HL-60 (cell line): ENCODE data around the gene NEDD4.
"Not testable (repeated sequence)": the region's sequence is repeated elsewhere in the genome, so short reads cannot be mapped to it uniquely, and the experiment has no call there.

Experiments
- DNase-seq, 2 experiments: peaks; one replicate each; pipeline ENCODE4 v3.0.0-alpha.2; 2010 to 2020; ENCODE audit warnings: low read depth in 1 of 2, low spot score in 1 of 2
- H3K27ac ChIP-seq: fragments of 250-450 bp; sonication (Bioruptor Pico); replicated peaks from 2 replicates; pipeline ENCODE4 v1.5.1; 2020; ENCODE audit warnings: mild to moderate bottlenecking, moderate library complexity
- H3K27me3 ChIP-seq: fragments of 250-450 bp; sonication (Bioruptor Pico); 2 replicates; pipeline ENCODE4 v1.5.1; 2021; ENCODE audit warnings: mild to moderate bottlenecking, moderate library complexity; ENCODE audit not compliant: insufficient read depth, poor library complexity, severe bottlenecking
- H3K4me3 ChIP-seq: replicated peaks from 2 replicates; pipeline ENCODE4 v1.5.1; 2011; ENCODE audit warnings: mild to moderate bottlenecking, control low read depth, low read length; ENCODE audit not compliant: insufficient read depth
- CTCF ChIP-seq: IDR thresholded peaks from one replicate; pipeline ENCODE4 v1.5.1; 2011; ENCODE audit warnings: low read length, control low read depth, inconsistent platforms; ENCODE audit not compliant: insufficient read depth
- GABPA ChIP-seq: IDR thresholded peaks from 2 replicates; pipeline ENCODE4 v1.6.1; 2012; ENCODE audit warnings: low read depth
- POLR2AphosphoS5 ChIP-seq: IDR thresholded peaks from 2 replicates; pipeline ENCODE4 v1.6.1; 2012; ENCODE audit warnings: low read depth
- REST ChIP-seq: IDR thresholded peaks from 2 replicates; pipeline ENCODE4 v1.6.1; 2012; ENCODE audit warnings: low read depth; ENCODE audit not compliant: insufficient replicate concordance
- SPI1 ChIP-seq: IDR thresholded peaks from 2 replicates; pipeline ENCODE4 v1.6.1; 2012; ENCODE audit warnings: low read depth, mild to moderate bottlenecking, borderline replicate concordance

Gene NEDD4

GRCh38 chr15:55789066-55789660 is 204.2 kb downstream of the NEDD4 start:
- H3K27me3 ChIP-seq = no peaks in the 10 kb centered on the region
- no peak overlapping the region for H3K4me3 ChIP-seq
- DNase-seq = peak in 1 of 2 experiments; percentile 7
- H3K27ac ChIP-seq = no peak overlapping the region
- no peak for TF ChIP-seq REST
- no peak for TF ChIP-seq SPI1
- no peak for TF ChIP-seq GABPA
- no peak for TF ChIP-seq POLR2AphosphoS5
- no peak for TF ChIP-seq CTCF

- no peak overlapping the region for H3K27ac ChIP-seq
- H3K4me3 ChIP-seq = no peak overlapping the region
- H3K27me3 ChIP-seq = no peaks in the 10 kb centered on the region
- DNase-seq = no peak
- TF ChIP-seq GABPA (no peak), POLR2AphosphoS5 (no peak), REST (no peak), CTCF (no peak), SPI1 (no peak)
Measured at GRCh38 chr15:55786341-55786740, 207.1 kb downstream of the NEDD4 start.

GRCh38 chr15:55785593-55785992 is 207.8 kb downstream of the NEDD4 start:
- not testable (repeated sequence) for H3K4me3 ChIP-seq, H3K27ac ChIP-seq, H3K27me3 ChIP-seq
- DNase-seq = peak in 1 of 2 experiments; percentile 29

- TF ChIP-seq REST (no peak), GABPA (no peak), POLR2AphosphoS5 (no peak), SPI1 (no peak), CTCF (no peak)
- no peak overlapping the region for H3K4me3 ChIP-seq
- no peaks in the 10 kb centered on the region for H3K27me3 ChIP-seq
- no peak for DNase-seq
- H3K27ac ChIP-seq = no peak overlapping the region
Measured at GRCh38 chr15:55784286-55784685, 209.1 kb downstream of the NEDD4 start.
